GM18861 (cell line): ENCODE data around the gene CYB561A3.
"Not testable (repeated sequence)": the region's sequence is repeated elsewhere in the genome, so short reads cannot be mapped to it uniquely, and the experiment has no call there.

Experiments
- ATAC-seq: cut with Tn5 transposase; IDR thresholded peaks from one replicate; pipeline ENCODE4 v1.9.1; 2021; ENCODE audit not compliant: unreplicated experiment

CYB561A3 gene, protein sequence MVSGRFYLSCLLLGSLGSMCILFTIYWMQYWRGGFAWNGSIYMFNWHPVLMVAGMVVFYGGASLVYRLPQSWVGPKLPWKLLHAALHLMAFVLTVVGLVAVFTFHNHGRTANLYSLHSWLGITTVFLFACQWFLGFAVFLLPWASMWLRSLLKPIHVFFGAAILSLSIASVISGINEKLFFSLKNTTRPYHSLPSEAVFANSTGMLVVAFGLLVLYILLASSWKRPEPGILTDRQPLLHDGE

DNA sequence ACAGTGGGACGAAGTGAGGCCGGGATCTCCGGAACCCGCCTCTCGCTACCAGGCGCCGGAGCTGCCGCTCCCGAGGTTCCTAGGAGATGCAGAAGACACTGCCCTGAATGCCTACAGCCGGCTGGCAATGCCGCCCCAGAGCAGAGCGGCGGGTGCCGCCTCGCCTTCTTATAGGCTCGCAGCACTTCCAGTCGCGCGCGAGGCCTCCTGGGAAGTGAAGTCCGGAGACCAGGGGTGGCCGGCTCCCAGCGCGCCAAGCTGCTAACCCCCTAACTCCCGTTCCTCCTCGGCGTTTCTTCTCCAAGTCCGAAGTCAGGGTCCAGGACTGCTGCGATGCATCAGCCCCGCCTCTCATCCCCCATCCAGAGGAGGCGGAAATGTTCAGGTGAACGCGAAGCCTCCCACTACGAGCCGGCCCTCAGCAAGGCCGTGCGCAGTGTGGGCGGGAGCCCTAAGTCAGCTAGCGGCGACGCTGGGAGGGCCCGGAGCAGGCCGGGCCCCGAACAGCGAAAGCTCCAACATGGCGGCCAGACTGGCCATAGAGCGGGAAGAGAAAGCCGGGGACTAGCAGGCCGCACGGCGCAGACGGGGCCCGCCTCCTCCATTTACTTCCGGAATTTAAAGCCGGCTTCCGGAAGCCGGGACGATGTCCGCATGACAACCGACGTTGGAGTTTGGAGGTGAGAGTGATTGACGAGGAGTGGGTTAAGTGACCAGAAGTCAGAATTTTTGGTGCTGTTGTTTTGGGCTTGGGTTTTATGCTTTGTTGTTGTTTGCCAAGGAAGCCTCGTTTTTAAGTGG, at the start of gene CYB561A3, which contains the start of gene TMEM138:
Gene CYB561A3, minus strand, starts transcription at position 142 of the 801 bp plus-strand sequence. CDS start 5,169 bp downstream, outside the sequence.
Gene TMEM138, plus strand, starts transcription at position 634 of the 801 bp plus-strand sequence. CDS start 2,017 bp downstream, outside the sequence.
- ATAC-seq: peak; percentile 82

DNA sequence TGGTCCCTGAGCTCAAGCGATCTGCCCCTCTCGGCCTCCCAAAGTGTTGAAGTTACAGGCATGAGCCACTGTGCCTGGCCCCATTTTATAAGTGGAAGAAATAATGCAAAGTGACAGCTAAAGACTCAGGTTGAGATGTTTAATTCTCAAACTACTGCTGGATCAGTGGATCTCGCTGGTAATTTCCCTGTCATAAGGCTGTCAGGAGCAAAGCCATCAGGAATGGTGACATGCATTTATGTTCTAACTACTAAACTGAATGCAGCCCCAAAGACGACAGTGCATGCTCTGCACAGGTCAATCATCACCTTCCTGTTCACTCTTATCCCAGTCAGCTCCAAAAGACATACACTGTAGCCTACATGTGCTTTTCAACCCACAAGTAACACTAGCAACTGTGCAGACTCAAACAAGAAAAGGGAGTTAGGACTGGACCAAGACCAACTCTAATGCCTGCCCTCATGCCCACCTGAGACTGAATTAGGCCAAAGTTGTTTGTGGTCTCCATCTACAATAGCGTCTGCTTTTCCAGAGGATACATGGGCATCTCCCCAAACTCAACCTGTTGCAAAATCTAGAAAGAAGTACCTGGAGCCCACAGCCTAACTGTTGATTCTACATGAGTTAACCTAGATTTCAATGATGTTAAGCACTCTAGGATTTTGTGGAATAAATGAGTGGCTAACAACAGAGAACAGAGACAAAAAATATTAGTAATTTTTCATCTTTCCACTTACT, 45.5 kb upstream of the CYB561A3 start:
- ATAC-seq: no peak

DNA sequence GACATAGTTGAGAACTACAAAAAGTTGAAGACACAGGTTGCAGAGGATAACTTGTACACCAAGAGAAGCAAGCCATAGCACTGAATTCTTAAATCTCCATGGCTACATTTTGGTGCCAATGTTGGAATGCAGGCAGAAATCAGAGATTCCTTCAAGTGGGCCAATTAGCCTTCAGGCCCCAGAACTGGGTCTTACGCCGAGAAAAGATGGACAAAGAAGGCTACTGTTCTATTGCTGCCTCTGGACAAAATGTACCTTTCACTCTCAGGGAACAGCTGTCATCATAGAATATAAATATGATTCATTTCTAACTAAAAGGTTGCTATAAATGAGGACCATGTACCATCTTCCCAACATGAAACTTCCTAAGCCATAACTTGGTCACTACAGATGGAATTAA, 44.4 kb upstream of the CYB561A3 start:
- ATAC-seq: no peak

DNA sequence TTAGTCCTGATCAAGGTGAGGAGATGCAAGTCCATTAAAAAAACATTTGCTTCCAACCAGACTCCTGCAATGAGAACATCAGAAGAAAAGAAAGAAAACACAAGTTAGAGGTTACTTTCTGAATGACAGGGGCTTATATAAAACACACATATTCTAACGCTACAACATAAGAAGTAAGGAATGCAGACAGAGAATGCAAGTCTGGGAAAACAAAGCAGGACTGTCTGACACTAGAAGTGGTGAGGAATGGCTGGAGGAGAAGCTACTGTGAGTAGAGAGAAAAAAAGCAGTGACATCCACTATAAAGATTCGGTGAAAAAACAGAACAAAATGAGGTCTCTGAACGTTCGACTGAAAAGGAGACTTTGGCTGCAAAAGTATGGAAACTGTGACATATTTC, 43.0 kb upstream of the CYB561A3 start:
- ATAC-seq: no peak

DNA sequence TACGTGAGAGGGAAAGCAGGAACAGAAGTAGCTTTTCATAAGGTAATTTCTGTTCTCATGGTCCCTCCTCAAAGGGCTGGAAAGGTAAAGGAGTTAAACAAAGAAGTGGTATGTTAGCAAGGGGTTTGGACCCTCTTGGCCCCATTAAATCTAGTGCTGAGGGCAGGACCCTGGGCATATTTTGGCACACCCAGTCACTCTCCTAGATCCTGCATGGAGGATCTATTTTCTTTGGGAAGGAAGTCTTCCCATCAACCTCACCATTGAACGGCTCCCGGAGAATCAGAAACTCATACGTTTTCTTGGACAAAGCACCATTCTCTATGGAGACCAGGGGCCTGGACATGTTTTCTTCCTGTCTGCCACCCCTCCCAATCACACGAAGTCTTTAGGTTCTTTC, 42.4 kb upstream of the CYB561A3 start:
- no peak for ATAC-seq

DNA sequence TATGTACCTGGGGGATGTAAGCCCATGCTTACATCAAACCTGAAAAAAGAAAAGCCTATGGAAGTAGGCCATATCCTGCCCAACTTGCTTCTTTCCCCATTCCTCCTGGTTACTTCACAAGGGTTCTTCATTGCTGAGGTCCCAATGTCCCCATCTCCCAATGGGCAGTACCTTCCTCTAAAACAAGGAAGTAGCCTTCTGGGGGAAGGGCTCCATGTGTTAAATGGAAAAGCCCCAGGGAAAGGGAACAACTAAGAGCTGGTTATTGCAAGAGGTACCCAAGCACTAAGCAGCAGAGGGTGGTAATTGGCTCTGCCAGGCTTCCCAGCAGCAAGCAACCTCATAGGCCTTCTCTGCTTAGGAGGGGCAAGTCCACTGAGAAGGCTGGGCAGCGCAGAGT, 42.0 kb upstream of the CYB561A3 start:
- no peak for ATAC-seq

DNA sequence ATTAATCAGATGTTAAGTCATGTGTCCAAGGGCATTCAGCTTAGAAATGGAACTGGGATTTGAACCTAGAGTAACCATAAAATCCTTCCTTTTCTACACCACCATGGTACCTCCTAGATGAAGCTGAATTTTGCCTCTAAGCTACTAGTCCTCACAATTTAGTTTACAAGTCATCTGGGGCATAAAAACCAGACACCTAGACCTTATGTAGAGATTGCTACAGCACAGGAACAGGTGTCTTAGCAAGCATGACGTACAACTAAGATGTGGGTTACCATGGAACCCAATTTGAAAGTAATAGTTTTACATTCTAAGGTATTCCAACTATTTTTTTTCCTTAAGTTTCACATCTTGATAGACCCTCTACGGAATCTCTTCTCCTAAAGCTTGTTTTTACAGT, 39.9 kb upstream of the CYB561A3 start:
- ATAC-seq: no peak

DNA sequence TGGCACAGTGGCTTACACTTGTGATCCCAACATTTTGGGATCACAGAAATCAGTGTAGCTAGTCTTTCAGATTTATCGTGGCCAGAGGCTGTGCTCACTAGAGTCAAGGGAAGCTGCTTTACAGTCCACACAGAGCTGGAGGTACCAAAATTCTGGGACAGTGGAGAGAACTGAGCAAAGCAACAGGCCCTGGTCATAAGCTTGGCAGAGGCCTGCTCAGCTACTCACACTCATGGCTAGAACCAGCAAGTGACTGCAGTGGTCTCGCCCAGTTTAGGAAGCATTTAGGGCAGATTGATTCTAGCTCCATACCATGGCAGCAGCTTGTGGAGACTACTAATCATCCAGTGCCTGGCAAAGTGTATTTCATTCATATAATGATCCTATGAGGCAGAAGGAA, 39.5 kb upstream of the CYB561A3 start:
- ATAC-seq: no peak

DNA sequence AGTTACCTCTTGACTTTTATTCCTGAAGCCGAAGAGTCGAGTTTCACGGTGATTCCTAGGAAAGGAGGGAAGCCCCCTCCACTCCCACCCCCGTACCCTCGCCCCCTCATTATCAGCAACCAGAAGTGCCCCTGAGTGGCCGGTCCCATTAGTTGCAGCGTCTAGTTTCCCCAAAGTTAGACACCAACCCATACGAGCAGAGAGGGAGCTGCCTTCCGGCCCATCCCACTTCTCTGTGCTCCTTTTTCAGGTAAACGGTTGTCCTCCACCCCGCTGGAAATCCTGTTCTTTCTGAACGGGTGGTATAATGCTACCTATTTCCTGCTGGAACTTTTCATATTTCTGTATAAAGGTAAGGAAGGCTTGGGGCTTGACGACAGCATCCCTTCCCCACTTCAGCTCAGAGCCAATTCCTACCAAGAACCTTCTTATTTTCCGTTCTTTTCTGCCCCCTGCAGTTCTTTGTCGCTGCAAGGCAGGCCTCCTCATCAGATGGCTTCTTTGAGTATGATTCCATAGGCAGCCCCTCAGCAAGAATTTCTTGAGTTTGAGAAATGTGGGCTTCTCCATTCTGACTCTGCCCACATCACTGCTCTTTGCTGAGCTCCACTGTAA, 31.4 kb upstream of the CYB561A3 start:
- ATAC-seq: no peak

DNA sequence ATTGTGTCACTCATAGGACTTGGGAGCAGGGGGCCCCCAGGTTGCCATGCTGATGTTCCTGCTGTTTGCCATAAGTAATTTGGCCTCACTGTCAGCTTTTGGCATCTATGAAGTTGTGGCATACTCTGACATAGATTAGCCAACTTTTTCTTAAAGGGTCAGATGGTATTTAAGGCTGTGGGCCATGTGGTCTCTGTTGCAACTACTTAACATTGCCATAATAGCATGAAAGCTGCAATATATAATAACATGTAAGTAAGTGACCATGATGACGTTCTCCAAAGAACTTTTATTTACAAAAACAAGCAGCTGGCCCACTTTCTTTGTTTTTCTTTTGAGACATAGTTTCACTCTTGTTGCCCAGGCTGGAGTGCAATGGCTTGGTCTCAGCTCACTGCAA, 28.5 kb upstream of the CYB561A3 start:
- ATAC-seq: no peak

DNA sequence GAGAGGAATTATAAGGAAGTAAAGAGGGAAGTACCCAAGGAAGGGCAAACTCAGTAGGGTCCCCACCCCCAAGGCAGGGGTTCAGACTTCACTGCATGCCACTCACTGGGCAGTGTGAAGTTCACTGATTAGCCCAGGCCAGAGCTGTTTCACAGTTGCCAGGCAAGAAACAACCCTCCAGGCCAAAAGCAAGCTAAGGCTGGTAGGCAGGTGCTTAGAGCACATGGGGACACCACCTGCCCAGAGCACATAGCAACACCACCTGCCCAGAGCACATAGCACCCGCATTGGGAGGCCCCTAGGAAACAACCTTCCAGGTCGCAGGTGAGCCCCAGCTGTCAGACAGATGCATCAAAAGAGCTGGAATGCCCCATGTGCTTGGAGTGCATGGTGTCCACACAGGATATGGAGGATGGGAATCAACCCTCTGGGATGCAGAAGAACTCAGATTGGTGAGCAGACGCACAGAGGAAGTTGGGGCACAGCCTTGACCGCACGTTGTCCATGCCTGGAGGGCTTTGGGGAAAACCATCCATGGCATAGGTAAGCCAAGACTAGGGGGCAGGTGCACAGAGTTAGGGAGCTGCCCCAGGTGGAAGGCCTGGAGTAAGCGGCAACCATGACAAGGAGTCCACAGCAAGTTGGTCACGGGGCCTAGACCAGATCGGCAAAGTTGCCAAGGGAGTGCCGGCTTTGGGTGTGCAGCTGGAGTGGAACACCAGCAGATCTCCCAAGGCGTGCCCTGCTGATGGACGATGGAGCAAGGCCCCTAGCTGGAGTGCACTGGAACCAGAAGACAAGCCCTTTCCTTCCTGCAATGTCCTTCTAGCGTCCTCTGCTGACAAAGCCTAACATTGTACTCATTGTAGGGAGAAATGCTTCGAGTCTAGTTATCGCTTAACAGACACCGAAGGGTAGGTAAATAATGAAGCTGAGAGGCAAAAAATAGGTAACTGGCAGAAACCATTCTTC, 22.9 kb upstream of the CYB561A3 start:
- ATAC-seq: no peak

DNA sequence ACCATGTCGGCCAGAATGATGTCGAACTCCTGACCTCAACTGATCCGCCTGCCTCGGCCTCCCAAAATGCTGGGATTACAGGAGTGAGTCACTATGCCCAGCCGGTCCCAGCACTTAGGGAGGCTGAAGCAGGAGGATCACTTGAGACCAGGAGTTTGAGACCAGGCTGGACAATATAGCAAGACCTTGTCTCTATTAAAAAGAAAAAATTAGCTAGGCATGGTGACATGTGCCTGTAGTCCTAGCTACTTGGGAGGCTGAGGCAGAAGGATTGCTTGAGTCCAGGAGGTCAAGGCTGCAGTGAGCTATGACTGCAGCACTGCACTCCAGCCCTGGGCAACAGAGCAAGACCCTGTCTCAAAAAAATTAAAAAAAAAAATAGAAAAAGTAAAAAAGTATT, 22.2 kb upstream of the CYB561A3 start:
- not testable (repeated sequence) for ATAC-seq

DNA sequence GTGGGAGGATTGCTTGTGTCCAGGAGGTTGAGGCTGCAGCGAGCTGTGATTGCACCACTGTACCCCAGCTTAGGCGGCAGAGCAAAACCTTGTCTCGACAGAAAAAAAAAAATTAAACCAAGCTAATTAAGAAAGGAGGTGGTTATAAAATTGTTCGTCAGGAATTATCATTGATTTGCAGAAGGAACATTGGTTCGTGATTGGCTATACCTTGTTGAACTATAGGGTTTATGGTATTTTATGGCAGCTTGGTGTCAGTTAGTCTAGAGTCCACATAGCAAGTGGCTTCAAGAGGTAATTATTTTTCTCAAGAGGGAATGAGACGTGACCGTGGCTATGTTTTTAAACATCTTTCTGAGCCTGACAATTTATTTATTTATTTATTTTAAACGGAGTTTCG, 19.2 kb upstream of the CYB561A3 start:
- no peak for ATAC-seq

DNA sequence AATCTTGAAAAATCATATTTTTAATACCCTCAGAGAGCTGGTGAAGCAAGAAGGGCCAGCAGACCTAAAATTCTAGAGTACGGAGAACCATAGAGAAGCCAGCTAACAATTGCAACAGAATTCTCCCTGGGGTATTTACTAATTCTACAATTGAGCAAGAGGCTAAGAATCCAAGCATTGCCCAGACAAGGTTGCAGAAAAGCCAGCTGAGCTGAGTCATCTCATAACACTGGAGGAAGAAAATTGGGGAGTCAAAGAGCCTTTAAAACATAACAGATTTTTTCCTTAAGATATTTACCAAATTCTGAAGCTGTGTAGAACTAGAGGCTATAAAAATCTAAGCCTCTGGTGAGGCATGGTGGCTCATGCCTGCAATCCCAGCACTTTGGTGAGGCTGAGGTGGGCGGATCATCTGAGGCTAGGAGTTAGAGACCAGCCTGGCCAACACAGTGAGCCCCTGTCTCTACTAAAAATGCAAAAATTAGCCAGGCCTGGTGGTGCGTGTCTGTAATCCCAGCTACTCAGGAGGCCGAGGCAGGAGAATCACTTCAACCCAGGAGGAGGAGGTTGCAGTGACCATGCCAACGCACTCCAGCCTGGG, 17.1 kb upstream of the CYB561A3 start:
- ATAC-seq: no peak

DNA sequence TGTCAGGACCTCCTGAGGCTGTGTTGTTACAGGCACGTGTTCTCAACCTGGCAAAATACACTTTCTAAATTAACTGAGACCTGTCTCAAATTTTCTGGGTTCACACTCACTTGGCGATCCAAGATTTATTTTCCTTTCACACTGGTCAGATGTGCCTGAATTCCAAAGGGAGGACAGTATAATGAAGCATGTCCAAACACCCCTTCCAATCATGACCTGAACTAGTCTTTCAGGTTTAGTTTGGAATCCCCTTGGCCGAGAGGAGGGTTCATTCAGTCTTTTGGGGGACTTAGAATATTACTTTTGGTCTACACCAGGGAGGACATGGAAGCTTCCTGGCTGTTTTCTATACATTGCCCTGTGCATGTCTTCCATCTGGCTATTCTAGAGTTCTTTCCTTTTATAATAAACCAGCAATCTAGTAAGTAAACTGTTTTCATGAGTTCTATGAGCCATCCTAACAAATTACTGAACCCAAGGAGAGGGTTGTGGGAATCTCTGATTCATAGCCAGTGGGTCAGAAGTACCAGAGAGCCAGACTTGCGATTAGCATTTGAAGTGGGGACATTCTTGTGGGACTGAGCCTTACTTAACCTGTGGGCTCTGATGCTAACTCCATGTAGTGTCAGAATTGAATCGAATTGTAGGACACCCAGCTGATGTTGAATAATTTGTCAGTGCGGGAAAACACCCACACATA, 15.9 kb upstream of the CYB561A3 start:
- ATAC-seq: no peak

DNA sequence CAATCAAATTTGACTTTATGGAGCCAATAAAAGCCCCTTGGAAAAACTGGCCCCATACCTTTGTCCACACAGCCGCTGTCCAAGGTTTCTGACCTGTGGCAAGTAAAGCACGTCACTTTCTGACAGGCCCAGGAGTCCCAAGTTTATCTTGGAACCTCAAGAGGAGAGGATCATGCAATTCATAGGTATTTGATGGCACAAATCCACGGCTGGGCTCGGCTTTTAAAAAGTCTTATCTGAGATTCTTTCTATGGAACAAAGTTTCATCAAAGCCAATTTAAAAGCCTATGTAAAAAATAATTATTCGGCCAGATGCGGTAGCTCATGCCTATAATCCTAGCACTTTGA, 14.1 kb upstream of the CYB561A3 start:
- ATAC-seq: no peak

DNA sequence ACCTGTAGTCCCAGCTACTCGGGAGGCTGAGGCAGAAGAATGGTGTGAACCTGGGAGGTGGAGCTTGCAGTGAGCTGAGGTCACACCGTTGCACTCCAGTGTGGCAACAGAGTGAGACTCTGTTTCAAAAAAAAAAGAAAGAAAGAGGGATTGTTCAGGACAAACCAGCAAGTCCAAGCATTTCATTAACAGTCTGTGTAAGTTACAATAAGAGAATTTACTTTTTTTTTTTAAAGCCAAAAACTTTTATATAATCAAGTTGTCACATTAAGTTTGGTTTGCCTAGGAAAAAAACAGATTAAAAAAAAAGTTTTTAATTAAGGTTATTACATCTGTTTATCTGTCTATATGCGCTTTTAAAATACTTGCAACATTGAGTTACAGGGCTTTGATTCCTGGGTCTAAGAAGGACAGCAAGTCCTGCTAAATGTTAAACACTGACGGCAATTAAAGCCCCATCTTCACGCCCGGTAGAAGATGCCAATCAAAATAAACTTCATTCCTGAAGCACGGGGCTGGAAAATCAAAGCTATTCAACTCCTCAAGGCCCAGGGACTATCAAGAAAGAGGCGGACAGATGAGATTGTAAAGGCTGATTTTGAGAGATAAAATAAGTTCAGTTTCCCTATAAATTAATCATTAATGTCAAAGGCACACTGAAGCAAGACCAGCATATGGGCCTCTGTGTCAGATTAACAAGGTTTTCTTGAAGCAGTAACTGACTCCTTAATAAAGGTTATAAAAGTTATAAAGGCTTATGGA, 11.2 kb upstream of the CYB561A3 start:
- ATAC-seq: no peak

DNA sequence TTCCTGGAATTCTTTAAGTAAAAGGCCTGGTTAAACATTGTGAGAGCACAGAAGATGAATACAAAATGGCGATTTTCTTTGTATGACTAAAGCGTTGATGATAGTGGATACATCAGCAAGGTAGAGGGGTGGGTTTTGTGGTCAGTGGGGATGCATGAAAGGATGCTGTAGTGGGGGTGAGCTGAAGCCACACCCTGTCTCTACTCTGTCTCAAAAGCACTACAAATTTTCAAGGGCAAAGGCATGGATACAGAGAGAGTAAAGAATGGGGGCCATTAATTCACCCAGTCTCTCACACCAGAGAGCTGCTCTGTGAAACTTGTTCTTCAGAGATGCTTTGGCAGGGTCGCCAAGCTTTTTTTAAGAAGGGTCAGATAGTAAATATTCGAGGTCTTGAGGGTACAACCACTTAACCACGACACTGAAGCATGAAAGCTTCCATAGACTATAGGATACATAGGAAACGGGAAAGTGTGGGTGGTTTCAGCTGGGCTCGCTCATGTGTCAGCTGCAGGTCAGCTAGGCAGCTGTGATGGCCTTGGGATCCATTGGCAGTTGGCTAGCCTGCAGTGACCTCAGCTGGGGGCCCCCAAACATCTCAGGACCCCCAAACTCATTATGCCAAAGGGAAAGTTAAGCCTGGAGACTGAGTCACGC, 8.8 kb upstream of the CYB561A3 start:
- ATAC-seq: no peak
